Activated CD4-positive, alpha-beta T cell treated with anti-CD3 and anti-CD28 coated beads for 36 hours (primary cell): Measurements from ENCODE around the gene SNX5. TPM values are rescaled to one million over a fixed set of nuclear protein-coding genes. Genes with fewer than 3 reads are reported as not detected.
"Not testable (repeated sequence)": the region's sequence is repeated elsewhere in the genome, so short reads cannot be mapped to it uniquely, and the experiment has no call there.

Source experiments
- ATAC-seq: fragments of 200-7000 bp; cut with Tn5 transposase; one replicate; pipeline ENCODE4 v1.10.0; 2021; ENCODE audit warnings: mild to moderate bottlenecking, moderate library complexity
- CTCF ChIA-PET: fragments of 350-600 bp; sonication (Branson Sonifier 250); formaldehyde crosslinking; loops from one replicate; lab custom pipeline; 2021; ENCODE audit warnings: antibody characterized with exemption; lab: Charles Lee
- POLR2A ChIA-PET: fragments of 350-600 bp; sonication (Branson Sonifier 250); formaldehyde crosslinking; loops from one replicate; lab custom pipeline; 2021; ENCODE audit warnings: antibody characterized with exemption, inconsistent platforms; lab: Charles Lee
- DNase-seq: peaks from one replicate; pipeline ENCODE4 v3.0.0-alpha.2; 2020
- H3K27ac Mint-ChIP-seq: one replicate; pipeline ENCODE4 v1.8.0; 2021; ENCODE audit warnings: mixed read lengths
- H3K27me3 Mint-ChIP-seq: one replicate; pipeline ENCODE4 v1.8.0; 2021; ENCODE audit warnings: mixed read lengths
- H3K36me3 Mint-ChIP-seq: one replicate; pipeline ENCODE4 v1.8.0; 2021; ENCODE audit warnings: low read depth, mixed read lengths
- H3K4me1 Mint-ChIP-seq: one replicate; pipeline ENCODE4 v1.8.0; 2021; ENCODE audit warnings: mixed read lengths
- H3K4me3 Mint-ChIP-seq: one replicate; pipeline ENCODE4 v1.8.0; 2021; ENCODE audit warnings: mild to moderate bottlenecking, moderate library complexity, mixed read lengths
- H3K9me3 Mint-ChIP-seq: one replicate; pipeline ENCODE4 v1.8.0; 2021; ENCODE audit warnings: low read depth, mixed read lengths
- intact Hi-C, 2 experiments: fragments of 100-400 bp; cut with DNase I in 1 of 2; cut with micrococcal nuclease in 1 of 2; formaldehyde crosslinking; loops; one replicate each; pipeline versions ENCODE4 v1.14.2 to v1.15.1; 2022 to 2024; cut with DNase I, micrococcal nuclease
- total RNA-seq, 2 experiments: library from RNA; stranded (reverse); gene quantifications; one replicate each; pipeline ENCODE4 v1.2.3, GENCODE V29; 2021

SNX5 gene
- total RNA-seq, 2 experiments from 2014 or later, result 204 to 227 TPM

GRCh38 chr20:17960927-17961586 lies 7.5 kb downstream of the SNX5 start:
- Mint-ChIP-seq H3K4me1 (peaks cover 86% of the 10 kb centered on the region), H3K36me3 (peaks cover 72% of the 10 kb centered on the region), H3K27ac (peak overlapping the region; percentile 76), H3K9me3 (no peaks in the 10 kb centered on the region), H3K4me3 (no peak overlapping the region), H3K27me3 (no peaks in the 10 kb centered on the region)
- ChIA-PET CTCF (interaction anchor here (1.2 kb wide), 1 partner anchor 279 kb away, joined by 3 read pairs; the partner anchor contains the start of gene RRBP1), POLR2A (interaction anchor here (0.6 to 0.7 kb wide), 2 partner anchors 15 to 328 kb away, joined by 3 read pairs; no protein-coding TSS in a partner anchor)
- peak; percentile 23 for ATAC-seq
- intact Hi-C loops, result loop anchor here in 1 of 2 experiments (1.0 to 10.0 kb wide), 2 partner anchors 31 to 604 kb away; partner anchors contain the start of gene SMIM26
- DNase-seq, result no peak

GRCh38 chr20:17960400-17960885 lies 8.2 kb downstream of the SNX5 start:
- DNase-seq, ATAC-seq, H3K9me3 Mint-ChIP-seq, H3K27me3 Mint-ChIP-seq: not testable (repeated sequence)
- ChIA-PET CTCF (interaction anchor here (1.2 kb wide), 1 partner anchor 278 kb away, joined by 3 read pairs; the partner anchor contains the start of gene RRBP1), POLR2A (interaction anchor here (0.6 to 0.7 kb wide), 2 partner anchors 14 to 329 kb away, joined by 3 read pairs; no protein-coding TSS in a partner anchor)
- peaks cover 72% of the 10 kb centered on the region for H3K36me3 Mint-ChIP-seq
- peak overlapping the region; percentile 28 for H3K27ac Mint-ChIP-seq
- peak overlapping the region; percentile 2 for H3K4me3 Mint-ChIP-seq
- H3K4me1 Mint-ChIP-seq, result peaks cover 87% of the 10 kb centered on the region
- intact Hi-C loops, result loop anchor here in 1 of 2 experiments (10.0 kb wide), 1 partner anchor 604 kb away; the partner anchor contains the start of gene SMIM26

DNA sequence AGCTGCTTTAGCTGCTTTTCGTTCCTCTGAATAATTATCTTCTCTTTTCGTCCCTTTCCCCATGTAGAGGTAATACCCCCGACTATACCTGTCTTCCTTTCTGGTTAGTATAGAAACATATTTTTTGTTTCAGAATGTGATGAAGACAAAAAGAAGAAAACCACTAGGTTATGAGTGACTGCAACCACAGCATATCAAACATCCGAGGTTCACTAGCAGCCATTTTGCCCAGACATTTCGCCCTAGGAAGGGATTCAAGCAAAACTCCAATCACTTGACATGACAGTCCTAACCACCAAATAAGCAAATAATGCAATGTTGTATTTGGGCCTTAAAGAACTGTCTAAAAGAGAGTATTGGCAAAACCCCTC lies 9.4 kb downstream of the SNX5 start:
- DNase-seq (no peak), ATAC-seq (peak; percentile 37)
- ChIA-PET POLR2A (interaction anchor here (1.0 kb wide), 1 partner anchor 10 kb away, joined by 3 read pairs; no protein-coding TSS in a partner anchor), CTCF (interaction anchor here (1.1 to 1.9 kb wide), 4 partner anchors 9 to 277 kb away, joined by 4 to 12 read pairs (median 4); partner anchors contain the start of gene RRBP1)
- H3K27ac Mint-ChIP-seq, result peak overlapping the region; percentile 78
- H3K4me3 Mint-ChIP-seq, result no peak overlapping the region
- intact Hi-C loops, result loop anchor here (1.0 to 5.0 kb wide), 2 partner anchors 9 to 33 kb away; partner anchors contain the start of gene SNX5 (in 1 of the 2)
- peaks cover 74% of the 10 kb centered on the region for H3K36me3 Mint-ChIP-seq
- H3K27me3 Mint-ChIP-seq, result no peaks in the 10 kb centered on the region
- H3K9me3 Mint-ChIP-seq, result no peaks in the 10 kb centered on the region
- H3K4me1 Mint-ChIP-seq, result peaks cover 85% of the 10 kb centered on the region

DNA sequence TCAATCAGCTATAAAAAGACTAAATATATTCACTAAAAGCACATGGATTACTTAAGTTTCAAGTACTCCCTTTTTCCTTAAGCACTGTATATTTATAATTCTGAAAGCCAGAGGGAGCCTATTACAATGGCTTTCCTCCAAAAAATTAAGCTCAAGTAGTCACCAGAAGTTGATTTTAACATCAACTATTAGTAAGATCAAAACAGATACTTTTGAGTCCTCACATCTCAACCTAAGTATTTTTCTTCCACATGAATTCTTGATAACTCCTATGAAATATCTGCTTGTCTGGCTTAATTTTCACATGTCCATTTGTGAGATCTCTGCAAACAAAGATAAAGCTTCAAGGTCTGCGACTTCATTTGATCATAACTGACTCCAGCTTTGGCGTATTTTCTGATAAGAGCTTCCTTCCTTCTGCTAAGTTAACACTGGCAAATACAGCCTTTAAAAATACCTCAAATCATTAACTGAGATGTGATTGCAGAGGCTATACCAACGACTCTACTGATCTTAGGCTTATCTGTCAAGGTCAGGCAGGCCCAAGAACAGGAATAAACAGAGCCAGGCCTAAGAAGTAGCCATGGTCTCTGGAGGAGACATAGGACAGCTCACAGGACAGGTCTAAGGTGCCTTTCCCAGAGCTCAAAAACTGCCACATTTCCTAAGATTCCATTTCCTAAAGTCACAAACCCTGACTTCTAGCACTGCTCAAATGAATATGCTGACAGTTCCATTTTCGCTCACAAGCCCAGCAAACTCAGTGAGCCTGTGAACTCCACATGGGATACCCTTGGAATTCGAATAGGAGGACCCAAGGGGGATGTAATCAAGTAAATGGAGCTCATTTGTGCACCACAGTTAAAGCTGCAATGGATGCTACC lies 10.0 kb downstream of the SNX5 start:
- ChIA-PET POLR2A (interaction anchor here (1.0 kb wide), 1 partner anchor 11 kb away, joined by 3 read pairs; no protein-coding TSS in a partner anchor), CTCF (interaction anchor here (0.7 to 1.9 kb wide), 7 partner anchors 9 to 348 kb away, joined by 3 to 12 read pairs (median 4); partner anchors contain the start of gene RRBP1)
- Mint-ChIP-seq H3K4me1 (peaks cover 78% of the 10 kb centered on the region), H3K36me3 (peaks cover 74% of the 10 kb centered on the region), H3K4me3 (no peak overlapping the region), H3K27me3 (no peaks in the 10 kb centered on the region), H3K9me3 (no peaks in the 10 kb centered on the region), H3K27ac (peak overlapping the region; percentile 78)
- no peak for DNase-seq
- intact Hi-C loops, result loop anchor here (1.0 to 5.0 kb wide), 2 partner anchors 10 to 34 kb away; partner anchors contain the start of gene SNX5 (in 1 of the 2)
- ATAC-seq, result no peak

- ChIA-PET CTCF (interaction anchor here (0.8 to 1.9 kb wide), 6 partner anchors 10 to 347 kb away, joined by 3 to 12 read pairs (median 4); partner anchors contain the start of gene RRBP1), POLR2A (no interaction called here)
- ATAC-seq, result no peak
- H3K9me3 Mint-ChIP-seq, result no peaks in the 10 kb centered on the region
- H3K4me1 Mint-ChIP-seq, result peaks cover 70% of the 10 kb centered on the region
- H3K36me3 Mint-ChIP-seq, result peaks cover 74% of the 10 kb centered on the region
- peak overlapping the region; percentile 60 for H3K27ac Mint-ChIP-seq
- H3K4me3 Mint-ChIP-seq, result no peak overlapping the region
- no peaks in the 10 kb centered on the region for H3K27me3 Mint-ChIP-seq
- no peak for DNase-seq
- intact Hi-C loops, result loop anchor here in 1 of 2 experiments (5.0 kb wide), 1 partner anchor 35 kb away; no protein-coding TSS in a partner anchor
These were observed 10.9 kb downstream of the SNX5 start for GRCh38 chr20:17957505-17958363.

DNA sequence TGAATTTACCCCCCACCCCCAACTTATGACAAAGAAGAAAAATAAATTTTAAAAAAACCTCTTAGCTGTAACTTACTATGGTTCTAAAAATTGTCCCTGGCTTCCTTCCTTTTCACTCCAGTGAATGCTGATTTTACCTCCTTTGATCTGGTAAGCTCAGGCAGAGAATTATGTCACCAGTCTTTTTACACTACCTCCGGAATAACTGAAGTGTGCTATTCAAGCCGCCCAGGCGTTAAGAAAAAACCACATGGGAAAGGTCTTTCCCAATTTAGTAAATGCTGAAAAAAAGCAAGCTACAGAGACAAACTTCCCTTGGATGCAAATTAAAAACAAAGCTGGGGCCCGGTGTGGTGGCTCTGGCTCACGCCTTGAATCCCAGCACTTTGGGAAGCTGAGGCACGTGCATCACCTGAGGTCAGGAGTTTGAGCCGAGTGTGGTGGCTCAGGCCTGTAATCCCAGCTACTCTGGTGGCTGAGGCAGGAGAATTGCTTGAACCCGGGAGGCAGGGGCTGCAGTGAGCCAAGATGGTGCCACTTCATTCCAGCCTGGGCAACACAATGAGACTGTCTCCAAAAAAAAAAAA lies 12.4 kb downstream of the SNX5 start:
- peaks cover 55% of the 10 kb centered on the region for H3K4me1 Mint-ChIP-seq

GRCh38 chr20:17955302-17955701 lies 13.3 kb downstream of the SNX5 start:
- POLR2A ChIA-PET, result interaction anchor here (1.0 to 1.2 kb wide), 2 partner anchors 10 to 21 kb away, joined by 5 read pairs; no protein-coding TSS in a partner anchor
- DNase-seq (no peak), ATAC-seq (no peak)
- Mint-ChIP-seq H3K36me3 (peaks cover 81% of the 10 kb centered on the region), H3K4me3 (no peak overlapping the region), H3K9me3 (no peaks in the 10 kb centered on the region), H3K27me3 (no peaks in the 10 kb centered on the region), H3K4me1 (peaks cover 47% of the 10 kb centered on the region), H3K27ac (peak overlapping the region; percentile 48)
- intact Hi-C loops, result loop anchor here in 1 of 2 experiments (1.0 to 5.0 kb wide), 2 partner anchors 8 to 37 kb away; no protein-coding TSS in a partner anchor
- CTCF ChIA-PET, result interaction anchor here (1.1 to 1.8 kb wide), 3 partner anchors 9 to 16 kb away, joined by 3 to 6 read pairs (median 3); partner anchors contain the start of genes MGME1 and SNX5

More for the DNA sequence above, 12.4 kb downstream of the SNX5 start:
- no peak overlapping the region for H3K4me3 Mint-ChIP-seq
- intact Hi-C loops, result loop anchor here in 1 of 2 experiments (5.0 kb wide), 1 partner anchor 36 kb away; no protein-coding TSS in a partner anchor
- H3K27me3 Mint-ChIP-seq, result no peaks in the 10 kb centered on the region
- no peak for ATAC-seq
- no peak for DNase-seq
- H3K9me3 Mint-ChIP-seq, result no peaks in the 10 kb centered on the region
- CTCF ChIA-PET, result interaction anchor here (0.6 to 1.8 kb wide), 6 partner anchors 8 to 397 kb away, joined by 3 to 6 read pairs (median 4); partner anchors contain the start of genes MGME1 and SNX5
- POLR2A ChIA-PET, result interaction anchor here (1.2 kb wide), 1 partner anchor 20 kb away, joined by 5 read pairs; no protein-coding TSS in a partner anchor
- no peak overlapping the region for H3K27ac Mint-ChIP-seq
- H3K36me3 Mint-ChIP-seq, result peaks cover 77% of the 10 kb centered on the region

DNA sequence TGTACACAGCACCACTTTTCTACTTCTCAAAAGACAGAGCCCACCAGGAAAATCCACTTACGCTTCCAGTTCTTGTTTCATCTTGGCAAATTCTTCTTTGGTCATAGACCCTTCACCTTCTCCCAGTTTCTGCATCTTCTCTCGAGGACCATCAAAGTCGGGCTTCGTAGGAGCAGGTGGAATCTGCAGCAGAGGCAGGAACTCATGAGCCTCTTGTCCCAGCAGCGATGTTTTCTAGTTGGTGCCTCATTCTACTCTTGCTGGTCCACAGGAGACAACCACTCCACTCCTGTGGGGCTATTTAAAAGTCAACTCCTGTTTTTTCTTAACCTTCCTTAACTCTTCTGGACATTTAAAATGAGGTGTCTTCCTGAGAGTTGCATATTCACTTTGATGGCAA lies 14.7 kb downstream of the SNX5 start:
- H3K4me1 Mint-ChIP-seq, result peaks cover 34% of the 10 kb centered on the region
- ATAC-seq (no peak), DNase-seq (no peak)
- no peak overlapping the region for H3K27ac Mint-ChIP-seq
- H3K27me3 Mint-ChIP-seq, result no peaks in the 10 kb centered on the region
- intact Hi-C loops, result no loop called here
- CTCF ChIA-PET, result interaction anchor here (0.9 to 1.5 kb wide), 3 partner anchors 9 to 19 kb away, joined by 3 read pairs; no protein-coding TSS in a partner anchor
- no peak overlapping the region for H3K4me3 Mint-ChIP-seq
- H3K9me3 Mint-ChIP-seq, result no peaks in the 10 kb centered on the region
- POLR2A ChIA-PET, result no interaction called here
- peaks cover 85% of the 10 kb centered on the region for H3K36me3 Mint-ChIP-seq
